NCI-H524 (cell line): ENCODE data around the gene MPP3.
A peak's percentile ranks its signal among the peaks of the same experiment; 100 is the strongest.
"Not testable (repeated sequence)": the region's sequence is repeated elsewhere in the genome, so short reads cannot be mapped to it uniquely, and the experiment has no call there.

Experiments
- DNase-seq, 2 experiments: peaks; one replicate each; lab custom pipeline; 2025; lab: John Stamatoyannopoulos, UW

Gene MPP3, protein sequence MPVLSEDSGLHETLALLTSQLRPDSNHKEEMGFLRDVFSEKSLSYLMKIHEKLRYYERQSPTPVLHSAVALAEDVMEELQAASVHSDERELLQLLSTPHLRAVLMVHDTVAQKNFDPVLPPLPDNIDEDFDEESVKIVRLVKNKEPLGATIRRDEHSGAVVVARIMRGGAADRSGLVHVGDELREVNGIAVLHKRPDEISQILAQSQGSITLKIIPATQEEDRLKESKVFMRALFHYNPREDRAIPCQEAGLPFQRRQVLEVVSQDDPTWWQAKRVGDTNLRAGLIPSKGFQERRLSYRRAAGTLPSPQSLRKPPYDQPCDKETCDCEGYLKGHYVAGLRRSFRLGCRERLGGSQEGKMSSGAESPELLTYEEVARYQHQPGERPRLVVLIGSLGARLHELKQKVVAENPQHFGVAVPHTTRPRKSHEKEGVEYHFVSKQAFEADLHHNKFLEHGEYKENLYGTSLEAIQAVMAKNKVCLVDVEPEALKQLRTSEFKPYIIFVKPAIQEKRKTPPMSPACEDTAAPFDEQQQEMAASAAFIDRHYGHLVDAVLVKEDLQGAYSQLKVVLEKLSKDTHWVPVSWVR

DNA sequence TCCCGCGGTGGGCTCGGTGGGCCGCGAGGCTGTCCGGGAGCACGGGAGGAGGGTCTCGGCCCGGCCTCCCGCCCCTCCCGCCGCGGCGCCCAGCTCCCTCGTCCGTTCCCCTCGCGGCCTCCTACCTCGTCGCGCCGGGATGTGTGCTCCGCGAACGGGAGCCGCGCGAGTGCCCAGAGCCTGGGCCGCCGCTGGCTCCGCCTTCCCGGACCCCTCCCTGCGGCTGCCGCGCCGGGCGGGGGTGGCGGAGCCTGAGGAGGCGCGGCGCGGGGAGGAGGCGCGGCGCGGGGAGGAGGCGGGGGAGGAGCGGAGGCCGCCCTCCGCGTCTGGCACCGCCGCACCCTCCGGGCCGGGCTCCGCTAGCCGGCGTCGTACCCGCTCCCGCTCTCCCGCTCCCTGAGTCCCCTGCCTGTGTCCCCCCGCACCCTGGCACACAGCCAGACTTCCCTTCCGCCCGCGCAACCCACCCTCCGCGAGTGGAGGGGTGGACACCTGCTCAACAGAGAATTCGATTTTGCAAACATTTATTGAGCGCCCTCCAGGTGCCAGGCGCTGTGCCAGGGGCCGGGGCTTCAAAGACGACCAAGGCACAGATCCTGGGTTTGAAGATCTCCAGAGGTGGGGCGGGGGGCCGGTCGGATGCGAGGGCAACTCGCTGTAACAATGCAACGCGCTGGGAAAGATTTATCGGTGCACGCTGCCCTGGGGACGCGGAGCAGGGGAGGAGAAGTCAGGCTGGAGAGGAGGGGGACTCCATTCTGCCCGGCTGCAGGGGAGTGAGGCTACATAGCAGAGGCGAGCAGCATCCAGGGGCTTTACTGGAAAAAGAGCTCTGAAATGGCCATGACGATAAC, at the start of gene MPP3:
TSS of gene MPP3 (minus strand) at position 171 of the 854 bp plus-strand sequence. CDS start 1,240 bp downstream, outside the sequence.
- DNase-seq = peak; percentile 37 to 68

DNA sequence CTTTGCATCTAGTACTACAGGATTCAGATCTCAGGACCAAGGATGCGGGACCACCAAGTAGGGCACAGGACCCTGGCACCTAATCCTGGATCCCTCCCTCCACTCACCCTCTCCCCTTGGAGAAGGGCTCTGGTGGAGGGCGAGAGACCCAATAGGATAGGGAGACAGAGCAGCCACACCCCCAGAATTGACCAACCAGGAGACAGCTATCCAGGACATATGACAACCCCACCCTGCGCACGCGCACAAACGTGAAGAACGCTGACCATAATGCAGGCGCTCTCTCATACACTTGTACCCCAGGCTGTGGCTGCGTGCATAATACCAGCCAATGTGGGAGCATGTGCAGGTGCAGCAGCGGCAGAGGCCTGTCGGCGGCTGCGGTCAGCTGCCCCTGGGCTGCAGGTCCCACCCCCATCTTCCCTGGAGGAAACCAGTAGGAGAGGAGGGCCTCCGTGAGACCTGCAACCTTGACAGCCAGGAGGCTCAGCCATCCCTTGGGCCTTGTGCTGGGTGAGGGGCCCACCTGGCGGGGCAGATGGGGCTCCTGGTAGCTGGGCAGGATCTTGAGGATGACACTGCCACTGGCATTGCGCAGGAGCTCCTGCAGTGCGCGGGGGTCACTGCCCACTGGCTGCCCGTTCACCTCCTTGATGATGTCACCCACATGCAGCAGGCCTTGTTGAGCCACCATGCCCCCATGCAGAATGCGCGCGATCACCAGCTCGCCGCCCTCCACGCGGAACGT, 49.0 kb upstream of the MPP3 start:
- no peak for DNase-seq

DNA sequence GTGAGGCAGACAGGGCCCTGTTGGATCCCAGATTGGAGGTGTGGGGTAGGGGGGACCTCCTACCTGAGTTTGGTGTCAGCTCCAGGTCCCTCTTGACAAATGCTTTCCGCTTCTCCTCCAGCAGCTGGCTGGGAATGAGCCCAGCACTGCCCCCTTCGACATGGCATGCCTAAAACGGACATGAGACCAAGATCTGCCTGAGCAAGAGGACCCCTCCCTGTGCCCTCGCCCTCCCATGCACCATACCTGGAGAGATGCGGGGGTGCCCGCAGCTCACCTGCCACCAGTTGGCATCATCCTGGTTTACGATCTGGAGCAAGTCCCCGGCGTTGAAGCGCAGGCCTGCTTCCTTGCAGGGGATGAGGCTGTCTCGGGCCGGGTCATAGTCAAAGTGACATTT, 48.2 kb upstream of the MPP3 start:
- no peak for DNase-seq

DNA sequence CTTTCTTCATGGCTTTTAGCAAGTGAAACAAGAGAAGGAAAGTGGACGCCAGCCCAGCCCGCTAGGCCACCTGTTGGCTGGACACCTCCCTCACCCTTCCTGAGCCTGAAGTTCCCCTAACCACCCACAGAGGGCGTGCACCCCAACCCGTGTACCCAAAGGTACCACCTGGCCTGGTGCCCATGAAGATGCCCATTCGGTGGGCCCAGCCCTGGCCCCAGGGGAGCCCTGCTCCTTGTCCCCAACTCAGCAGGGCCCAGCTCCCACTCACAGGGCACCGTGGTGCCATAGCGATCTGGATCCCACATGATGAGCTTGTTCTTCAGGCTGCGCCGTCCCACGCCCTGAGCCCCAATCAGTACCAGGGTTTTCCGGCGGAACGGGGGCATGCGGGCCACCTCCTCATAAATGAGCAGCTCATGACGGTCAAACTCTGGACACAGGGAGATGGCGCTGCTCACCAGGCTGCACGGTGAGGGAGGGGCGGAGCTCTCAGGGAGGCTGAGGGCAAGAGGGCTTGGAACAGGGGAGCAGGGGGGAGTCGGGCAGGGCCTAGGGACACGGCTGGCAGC, 47.6 kb upstream of the MPP3 start:
- DNase-seq = peak; percentile 22 to 67

DNA sequence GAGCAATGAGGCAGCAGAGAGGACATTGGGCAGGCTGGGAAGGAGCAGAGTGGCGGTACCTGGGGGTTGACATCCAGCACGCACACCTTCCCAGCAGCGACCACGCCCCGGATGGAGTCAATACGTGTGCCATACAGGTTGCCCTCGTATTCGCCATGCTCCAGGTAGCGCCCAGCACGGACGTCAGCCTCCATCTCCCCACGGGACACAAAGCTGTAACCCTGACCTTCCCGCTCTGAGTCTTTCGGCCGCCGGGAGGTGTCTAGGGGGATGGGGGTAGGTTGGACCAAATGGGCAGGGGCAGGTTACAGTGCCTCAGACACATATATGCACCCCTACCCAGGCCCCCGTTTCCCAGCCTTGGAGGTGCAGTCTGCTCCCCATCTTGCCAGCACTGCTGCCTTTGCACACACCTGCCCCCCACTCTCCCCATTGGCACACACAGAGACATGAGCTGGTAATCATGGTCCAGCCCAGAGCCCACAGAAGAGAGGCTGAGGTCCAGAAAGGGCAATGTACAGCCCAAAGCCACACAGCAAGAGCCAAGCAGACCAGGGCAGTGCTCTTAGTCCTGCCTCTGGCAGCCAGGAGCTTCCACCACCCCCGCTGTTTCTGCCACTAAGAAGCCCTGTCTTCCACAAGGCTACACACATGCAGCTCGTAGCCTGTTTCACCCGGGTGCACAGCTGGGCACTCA, 46.9 kb upstream of the MPP3 start:
- DNase-seq = no peak

DNA sequence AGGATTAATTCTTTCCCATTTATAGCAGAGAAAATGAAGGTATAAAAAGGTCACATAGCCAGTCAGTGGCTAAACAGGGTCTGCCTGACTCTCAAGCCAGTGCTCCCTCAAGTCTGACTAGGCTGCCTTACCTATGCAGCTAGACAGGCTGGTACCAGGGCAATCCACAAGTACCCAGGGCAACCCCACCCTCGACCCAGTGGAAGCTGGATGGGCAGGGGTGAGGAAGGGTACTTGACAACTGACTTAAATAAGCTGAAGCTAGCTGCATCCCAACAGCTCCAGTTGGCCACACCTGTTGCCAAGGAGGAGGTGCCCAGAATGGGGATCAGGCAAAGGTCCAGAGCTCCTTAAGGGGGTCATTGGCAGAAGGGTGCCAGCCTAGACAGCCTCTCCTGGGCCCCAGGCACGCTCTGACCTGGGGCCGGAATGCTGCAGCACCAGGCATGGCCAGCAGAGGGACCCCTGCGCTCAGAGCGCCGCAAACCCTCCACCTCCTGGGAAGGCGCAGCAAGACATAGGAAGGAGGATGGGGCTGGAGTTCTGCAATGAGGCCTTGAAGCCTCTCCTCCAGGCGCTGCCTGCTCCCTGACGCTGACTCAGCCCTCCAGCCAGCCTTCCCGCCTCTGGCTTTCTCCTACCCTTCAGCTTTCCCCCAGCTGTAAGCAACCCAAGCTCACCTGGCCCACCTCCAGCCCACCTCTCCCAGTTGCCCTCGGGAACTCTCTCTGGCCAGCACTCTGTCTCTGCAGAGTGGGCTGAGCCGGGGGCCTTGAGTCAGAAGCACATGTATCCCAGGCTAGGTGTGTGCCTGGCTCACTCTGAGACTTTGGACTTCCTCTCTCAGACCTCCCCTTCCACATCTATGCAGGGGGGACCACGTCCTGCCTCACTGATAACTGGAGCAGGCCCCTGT, 45.6 kb upstream of the MPP3 start:
- peak; percentile 38 to 79 for DNase-seq

DNA sequence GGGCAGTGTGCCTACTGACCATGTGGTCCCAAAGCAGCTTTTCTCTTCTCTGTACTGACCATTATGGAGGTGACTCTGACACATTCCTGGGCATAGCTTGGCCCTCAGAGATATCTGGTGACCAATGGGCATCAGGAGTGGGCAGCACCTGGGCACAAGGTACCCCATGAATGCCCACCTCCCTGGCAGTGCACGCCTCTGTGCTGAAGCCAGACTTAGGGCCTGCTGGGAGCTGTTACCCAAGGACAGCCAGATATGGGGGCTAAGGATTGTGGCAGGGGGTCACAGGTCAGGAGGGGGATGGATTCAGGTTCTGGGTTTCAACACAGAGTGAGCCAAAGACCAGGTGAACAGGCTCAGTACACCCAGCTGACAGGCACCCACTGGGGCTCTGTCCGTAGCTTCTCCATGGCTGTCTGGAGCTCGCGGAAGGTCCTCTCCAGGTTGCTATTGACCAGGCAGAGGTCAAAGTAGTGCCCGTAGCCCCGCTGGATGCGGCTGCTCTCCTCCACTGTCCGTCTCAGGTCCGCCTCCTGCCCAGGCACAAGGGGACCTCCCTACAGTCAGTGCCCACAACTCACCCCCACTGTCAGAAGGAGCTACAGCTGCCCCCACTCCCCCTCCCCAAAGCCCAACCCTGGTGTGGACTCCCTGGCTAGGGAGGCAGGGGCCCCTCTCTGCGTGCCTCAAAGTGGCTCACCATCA, 44.7 kb upstream of the MPP3 start:
- no peak for DNase-seq

DNA sequence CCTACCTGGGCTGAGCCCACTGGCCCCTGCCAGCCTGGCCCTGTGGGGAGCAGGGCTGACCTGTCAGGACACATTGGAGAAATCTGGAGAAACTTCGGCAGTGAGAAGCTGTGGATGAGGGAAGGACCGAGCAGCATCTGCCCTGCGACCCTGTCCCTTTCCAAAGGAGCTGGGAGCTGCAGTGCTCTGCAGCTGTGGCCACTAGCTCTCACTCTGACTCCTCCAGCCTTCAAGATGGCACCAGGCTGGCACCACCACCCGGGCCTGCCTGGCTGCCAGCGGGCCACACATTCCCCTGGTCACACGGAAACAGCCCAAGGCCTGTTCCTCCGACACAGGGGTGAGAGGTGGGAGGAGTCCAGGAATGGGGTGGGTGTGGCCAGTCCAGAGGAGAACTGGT, 44.1 kb upstream of the MPP3 start:
- no peak for DNase-seq

DNA sequence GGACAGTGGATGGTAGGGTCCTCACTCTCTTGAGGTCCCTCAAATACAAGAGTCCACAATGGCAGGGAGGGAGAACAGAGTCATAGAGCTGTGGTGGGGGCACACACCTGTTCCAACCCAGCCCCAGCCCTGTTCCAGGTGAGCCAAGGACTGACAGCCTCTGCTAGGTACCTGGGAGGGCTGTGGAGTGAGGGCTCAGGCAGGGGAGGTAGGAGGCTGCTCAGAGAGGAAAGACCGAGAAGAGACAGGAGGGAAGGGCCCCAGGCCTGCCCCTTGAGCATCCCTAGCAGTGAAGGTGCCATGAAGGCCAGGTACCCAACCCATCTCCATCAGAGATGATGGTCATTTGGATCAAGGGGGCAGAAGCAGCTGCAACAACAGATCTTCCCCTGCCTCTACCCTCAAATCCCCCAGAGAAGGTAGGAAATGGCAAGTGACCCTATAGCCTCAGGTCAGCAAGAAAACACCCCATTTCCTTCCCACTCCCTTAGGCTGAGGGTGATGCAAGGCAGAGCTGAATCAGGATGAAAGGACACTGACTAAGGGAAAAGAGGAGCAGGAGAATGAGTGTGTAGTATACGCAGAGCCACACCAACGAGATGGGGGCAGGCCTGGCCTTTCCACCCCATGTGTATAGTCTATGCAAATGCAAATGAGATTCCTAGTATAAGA, 42.7 kb upstream of the MPP3 start:
- no peak for DNase-seq

DNA sequence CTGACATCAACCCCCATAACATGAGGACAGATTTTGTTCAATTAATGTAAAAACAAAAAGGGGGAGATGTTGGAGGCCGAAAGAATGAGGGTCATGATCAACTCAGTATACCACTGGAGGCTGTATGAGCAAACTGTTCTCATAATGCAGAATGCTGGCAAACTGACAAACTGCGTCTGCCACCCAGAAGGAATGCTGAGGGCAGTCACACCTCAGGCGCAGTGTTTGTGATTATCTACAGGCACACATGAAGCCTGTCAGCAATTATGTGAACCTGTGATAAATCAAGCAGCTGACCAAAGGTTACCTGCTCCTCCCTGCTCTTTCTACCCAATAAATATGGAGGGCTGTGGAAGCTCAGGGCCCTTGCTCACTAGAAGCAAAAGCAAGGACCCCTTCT, 41.3 kb upstream of the MPP3 start:
- no peak for DNase-seq

DNA sequence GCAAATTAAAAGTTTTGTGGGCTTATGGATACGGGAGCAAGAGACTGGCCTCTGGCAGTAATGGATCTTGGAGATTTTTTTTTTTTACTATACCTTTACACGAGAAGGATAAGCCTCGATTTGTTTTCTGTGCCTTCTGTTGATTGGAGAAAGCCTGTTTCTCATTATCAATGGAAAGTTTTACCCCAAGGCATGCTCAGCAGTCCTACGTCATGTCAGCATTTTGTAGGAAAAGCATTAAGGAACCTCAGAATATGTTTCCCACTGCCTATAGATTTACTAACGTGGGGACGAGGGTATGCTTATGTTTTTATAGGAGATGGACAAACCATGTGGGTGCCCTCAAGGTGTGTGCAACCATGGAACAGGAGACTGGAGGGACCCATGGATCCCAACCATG, 40.9 kb upstream of the MPP3 start:
- DNase-seq = no peak

DNA sequence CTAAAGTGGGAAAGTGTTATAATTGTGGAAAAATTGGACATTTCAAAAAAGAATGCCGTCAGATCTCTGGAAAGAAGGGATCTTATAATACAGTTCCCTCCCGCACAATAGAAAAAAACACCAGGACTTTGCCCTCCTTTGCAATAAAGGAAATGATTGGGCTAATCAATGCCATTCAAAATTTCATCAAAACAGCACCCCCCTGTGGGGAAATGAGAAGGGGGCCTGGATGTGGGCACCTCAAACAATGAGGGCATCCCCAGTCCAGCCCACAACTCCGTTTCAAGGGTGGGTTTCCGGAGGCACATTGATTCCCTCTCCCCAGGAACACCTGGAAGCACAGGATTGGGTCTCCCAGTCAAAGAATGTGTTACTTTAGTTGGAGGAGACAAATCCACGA, 40.1 kb upstream of the MPP3 start:
- DNase-seq = no peak

DNA sequence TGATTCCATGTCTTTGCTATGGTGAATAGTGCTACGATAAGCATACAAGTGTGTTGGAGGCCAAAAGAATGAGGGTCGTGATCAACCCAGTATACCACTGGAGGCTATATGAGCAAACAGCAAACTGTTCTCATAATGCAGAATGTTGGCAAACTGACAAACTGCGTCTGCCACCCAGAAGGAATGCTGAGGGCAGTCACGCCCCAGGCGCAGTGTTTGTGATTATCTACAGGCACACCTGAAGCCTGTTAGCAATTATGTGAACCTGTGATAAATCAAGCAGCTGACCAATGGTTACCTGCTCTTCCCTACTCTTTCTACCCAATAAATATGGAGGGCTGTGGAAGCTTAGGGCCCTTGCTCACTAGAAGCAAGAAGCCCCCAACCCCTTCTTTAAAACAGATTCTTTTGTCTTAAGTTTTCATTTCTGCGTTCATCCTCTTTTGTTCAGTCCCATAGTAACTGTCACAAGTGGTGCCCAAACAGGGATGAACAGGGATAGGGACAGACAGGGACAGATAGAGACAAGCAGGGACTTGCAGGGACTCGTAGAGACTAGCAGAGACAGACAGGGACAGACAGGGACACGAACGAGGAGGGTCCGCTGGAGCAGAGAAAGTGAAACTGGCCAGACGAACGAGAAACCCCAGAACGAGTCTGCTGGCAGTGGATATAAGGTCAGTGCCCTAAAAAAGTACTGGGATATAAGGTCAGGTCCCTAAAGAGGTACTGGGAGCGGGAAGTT, 39.2 kb upstream of the MPP3 start:
- DNase-seq = no peak

DNA sequence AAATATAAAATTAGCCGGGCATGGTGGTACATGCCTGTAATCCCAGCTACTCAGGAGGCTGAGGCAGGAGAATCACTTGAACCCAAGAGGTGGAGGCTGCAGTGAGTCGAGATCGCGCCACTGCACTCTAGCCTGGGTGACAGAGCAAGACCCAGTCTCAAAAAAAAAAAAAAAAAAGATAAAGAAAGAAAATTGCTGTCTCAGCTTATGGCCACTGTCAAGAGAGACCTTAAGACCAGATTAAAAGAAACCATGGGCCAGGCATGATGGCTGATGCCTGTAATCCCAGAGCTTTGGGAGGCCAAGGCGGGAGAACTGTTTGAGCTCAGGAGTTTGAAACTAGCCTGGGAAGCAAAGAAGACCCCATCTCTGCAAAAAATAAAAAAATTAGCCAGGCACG, 36.1 kb upstream of the MPP3 start:
- DNase-seq = not testable (repeated sequence)

DNA sequence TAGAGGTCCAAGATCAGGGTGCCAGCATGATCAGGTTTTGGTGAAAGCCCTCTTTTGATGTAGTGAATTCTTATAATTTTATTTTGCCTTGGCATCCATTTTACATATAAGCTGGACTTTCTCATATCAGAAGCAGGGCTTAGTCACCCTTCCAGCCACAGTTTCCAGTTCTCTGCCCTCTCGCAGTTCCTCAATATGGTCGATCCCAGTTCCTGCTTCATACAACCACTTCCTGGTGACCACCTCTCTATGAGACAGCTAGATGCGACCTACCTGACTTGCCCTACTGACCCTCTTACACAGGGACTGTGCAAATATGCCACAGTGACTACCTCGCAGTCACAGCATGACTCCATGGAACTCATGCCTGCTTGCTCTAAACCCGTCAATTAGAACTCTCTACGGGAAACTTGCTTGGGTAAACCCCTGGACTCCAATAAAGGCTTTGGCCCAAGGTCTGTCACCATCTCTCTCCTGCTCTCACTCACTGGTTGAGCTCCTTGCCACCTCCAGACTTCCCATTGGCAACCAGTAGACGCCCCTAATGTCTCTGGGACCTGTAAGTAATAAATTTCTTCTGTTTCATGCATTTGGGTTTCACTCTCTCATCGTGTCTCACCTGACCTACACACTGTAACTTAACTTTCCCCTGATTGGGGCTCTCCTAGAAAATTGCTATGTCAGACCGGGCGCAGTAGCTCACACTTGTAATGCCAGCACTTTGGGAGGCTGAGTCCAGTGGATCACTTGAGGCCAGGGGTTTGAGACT, 35.5 kb upstream of the MPP3 start:
- no peak for DNase-seq

DNA sequence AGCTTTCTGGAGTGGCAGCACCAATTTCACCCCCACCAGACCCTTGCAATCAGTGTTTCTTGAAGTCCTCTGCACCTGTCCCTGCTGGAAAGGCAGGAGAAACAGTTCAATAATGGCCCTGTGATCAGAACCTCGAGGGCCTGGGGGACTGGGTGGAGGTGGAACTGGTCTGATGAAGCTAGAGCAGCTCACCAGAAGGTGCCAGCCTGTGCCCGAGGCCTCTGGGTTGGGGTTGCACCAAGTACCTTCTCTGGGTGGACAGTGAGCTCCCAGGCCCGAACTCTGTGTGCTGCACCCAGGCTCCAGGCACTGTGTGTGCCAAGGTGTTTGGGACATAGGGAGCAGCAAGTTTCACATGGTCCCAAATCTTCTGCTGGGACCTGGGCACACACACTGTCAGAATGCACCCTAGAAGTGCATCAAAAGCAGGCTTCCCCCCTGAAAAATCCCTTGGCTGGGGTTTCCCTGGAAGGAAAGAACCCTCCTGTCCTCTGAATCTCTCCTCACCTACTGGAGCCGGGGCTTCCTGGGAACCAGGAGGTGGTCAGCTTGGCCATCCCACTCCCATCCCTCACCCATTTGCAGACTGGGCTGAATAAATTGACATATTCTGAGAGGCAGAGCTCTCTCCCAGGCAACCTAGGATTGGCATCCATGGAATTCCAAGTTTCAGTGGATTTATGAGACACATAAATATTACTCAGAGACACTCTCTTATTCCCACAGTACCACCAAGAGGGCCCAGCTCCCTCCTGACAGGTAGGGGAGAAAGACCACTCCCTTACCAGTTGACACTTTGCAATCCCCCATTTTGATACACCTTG, 31.4 kb upstream of the MPP3 start:
- no peak for DNase-seq
